ENCODE measurements around the gene UXS1. TPM values are rescaled to one million over a fixed set of nuclear protein-coding genes. Genes with fewer than 3 reads are reported as not detected.

UXS1 gene
- polyA plus RNA-seq, 1 of the 3 experiments (the other 2 are of a cell fraction), result 55.9 TPM

GRCh38 chr2:106095478-106096298, 98.4 kb downstream of the UXS1 start:
- H3K4me2 ChIP-seq, result no peak overlapping the region
- H3K9me3 ChIP-seq, result no peaks in the 10 kb centered on the region
- no peak overlapping the region for H3K9ac ChIP-seq
- no peak overlapping the region for H2AFZ ChIP-seq (ENCODE audit: low read depth)
- TF ChIP-seq MEF2A (IDR thresholded peaks at IDR 0.05; ENCODE audit: borderline replicate concordance, low read depth) (no peak), SMC3 (IDR thresholded peaks at IDR 0.05; ENCODE audit: low read depth, low read length) (no peak), ELF1 (IDR thresholded peaks at IDR 0.05) (no peak), FOXM1 (IDR thresholded peaks at IDR 0.05; ENCODE audit: low read depth) (no peak), CHD2 (IDR thresholded peaks at IDR 0.05; ENCODE audit: low read length, partially characterized antibody) (no peak)
- no peak for DNase-seq
- no peak overlapping the region for H3K4me3 ChIP-seq (ENCODE audit: low read depth in 2 of 2, low read length in 1 of 2)
- peaks cover 0 to 24% of the 10 kb centered on the region in 2 experiments for H3K36me3 ChIP-seq (replicated peaks in 1 of 2; ENCODE audit: control insufficient read depth in 1 of 2, insufficient read depth in 2 of 2, low read length in 1 of 2)
- no peaks in the 10 kb centered on the region for H3K27me3 ChIP-seq (ENCODE audit: insufficient read depth)
- no peaks in the 10 kb centered on the region for H4K20me1 ChIP-seq (ENCODE audit: insufficient read depth)
- no peaks in the 10 kb centered on the region; a peak in 1 of 4 replicates for H3K4me1 ChIP-seq (ENCODE audit: control insufficient read depth in 1 of 2, insufficient read depth in 2 of 2, low read depth in 1 of 2, low read length in 1 of 2)
- no peaks in the 10 kb centered on the region for H3K79me2 ChIP-seq (ENCODE audit: insufficient read depth)
- no peaks in the 10 kb centered on the region for H3F3A ChIP-seq (replicated peaks; ENCODE audit: insufficient read depth)
- H3K27ac ChIP-seq (ENCODE audit: low read depth in 2 of 2, low read length in 1 of 2), result no peak overlapping the region
- ChIA-PET CTCF (interaction anchor here (1.2 to 2.9 kb wide), 3 partner anchors 11 to 519 kb away, joined by 3 to 9 read pairs (median 3); no protein-coding TSS in a partner anchor), POLR2A (no interaction called here)
- WGBS (ENCODE audit: low lambda C conversion rate), result 94% methylated on average over 14 of the region's 21 CpGs
- no peaks in the 10 kb centered on the region for H3K9me2 ChIP-seq

GRCh38 chr2:106094131-106094841, 99.8 kb downstream of the UXS1 start:
- Histone ChIP-seq H3K4me1 (ENCODE audit: control insufficient read depth in 1 of 2, insufficient read depth in 2 of 2, low read depth in 1 of 2, low read length in 1 of 2) (no peaks in the 10 kb centered on the region; a peak in 1 of 4 replicates), H3K79me2 (ENCODE audit: insufficient read depth) (no peaks in the 10 kb centered on the region), H3F3A (replicated peaks; ENCODE audit: insufficient read depth) (no peaks in the 10 kb centered on the region), H2AFZ (ENCODE audit: low read depth) (no peak overlapping the region), H3K9me3 (no peaks in the 10 kb centered on the region), H3K9me2 (no peaks in the 10 kb centered on the region), H3K36me3 (replicated peaks in 1 of 2; ENCODE audit: control insufficient read depth in 1 of 2, insufficient read depth in 2 of 2, low read length in 1 of 2) (peaks cover 0 to 15% of the 10 kb centered on the region in 2 experiments), H3K4me3 (ENCODE audit: low read depth in 2 of 2, low read length in 1 of 2) (no peak overlapping the region), H3K4me2 (no peak overlapping the region), H4K20me1 (ENCODE audit: insufficient read depth) (no peaks in the 10 kb centered on the region), H3K27ac (ENCODE audit: low read depth in 2 of 2, low read length in 1 of 2) (no peak overlapping the region), H3K27me3 (ENCODE audit: insufficient read depth) (no peaks in the 10 kb centered on the region), H3K9ac (no peak overlapping the region)
- no peak for DNase-seq
- 93% methylated on average over 12 of the region's 13 CpGs for WGBS (ENCODE audit: low lambda C conversion rate)
- TF ChIP-seq SIN3A (IDR thresholded peaks at IDR 0.05; ENCODE audit: borderline replicate concordance, low read depth, low read length), result no peak
- TF ChIP-seq CTCF (IDR thresholded peaks at IDR 0.05), result no peak
- TF ChIP-seq IRF3 (IDR thresholded peaks at IDR 0.05; ENCODE audit: low read depth, low read length), result no peak
- no peak for TF ChIP-seq FOXM1 (IDR thresholded peaks at IDR 0.05; ENCODE audit: low read depth)
- TF ChIP-seq USF2 (IDR thresholded peaks at IDR 0.05; ENCODE audit: borderline replicate concordance, low read depth, low read length), result no peak
- TF ChIP-seq POLR2AphosphoS5 (IDR thresholded peaks at IDR 0.05; ENCODE audit: low read depth, low read length), result no peak
- TF ChIP-seq RXRA (IDR thresholded peaks at IDR 0.05; ENCODE audit: borderline replicate concordance, low read depth), result no peak
- no peak for TF ChIP-seq PBX3 (IDR thresholded peaks at IDR 0.05)
- no peak for TF ChIP-seq GATA2 (CRISPR knock-in tag; IDR thresholded peaks at IDR 0.05)
- TF ChIP-seq GABPA (IDR thresholded peaks at IDR 0.05; ENCODE audit: low read depth), result no peak
- TF ChIP-seq JUND (IDR thresholded peaks at IDR 0.05), result no peak
- TF ChIP-seq TAF1 (IDR thresholded peaks at IDR 0.05; ENCODE audit: borderline replicate concordance, low read depth, low read length), result no peak
- TF ChIP-seq NFIC (IDR thresholded peaks at IDR 0.05; ENCODE audit: borderline replicate concordance), result no peak
- no peak for TF ChIP-seq TEAD4 (IDR thresholded peaks at IDR 0.05; ENCODE audit: borderline replicate concordance, insufficient read depth)
- TF ChIP-seq RAD21 (IDR thresholded peaks at IDR 0.05; ENCODE audit: low read length), result no peak
- TF ChIP-seq EZH2phosphoT487 (IDR thresholded peaks at IDR 0.05; ENCODE audit: borderline replicate concordance, low read depth), result no peak
- no peak for TF ChIP-seq MXI1 (IDR thresholded peaks at IDR 0.05; ENCODE audit: low read depth, low read length)
- TF ChIP-seq MEF2A (IDR thresholded peaks at IDR 0.05; ENCODE audit: borderline replicate concordance, low read depth), result no peak
- ChIA-PET CTCF (interaction anchor here (0.9 to 2.9 kb wide), 7 partner anchors 10 to 517 kb away, joined by 3 to 9 read pairs (median 3); no protein-coding TSS in a partner anchor), POLR2A (no interaction called here)
